ENCODE data around the gene ZNF446. TPM values are rescaled to one million over a fixed set of nuclear protein-coding genes. Genes with fewer than 3 reads are reported as not detected.
A peak's percentile ranks its signal among the peaks of the same experiment; 100 is the strongest.

Gene ZNF446
- total and polyA plus RNA-seq, 10 of the 15 experiments (the other 5 are each of a cell fraction or from before 2014, with no cell fraction given), result 0.14 to 6.9 (median 4.1) TPM

DNA sequence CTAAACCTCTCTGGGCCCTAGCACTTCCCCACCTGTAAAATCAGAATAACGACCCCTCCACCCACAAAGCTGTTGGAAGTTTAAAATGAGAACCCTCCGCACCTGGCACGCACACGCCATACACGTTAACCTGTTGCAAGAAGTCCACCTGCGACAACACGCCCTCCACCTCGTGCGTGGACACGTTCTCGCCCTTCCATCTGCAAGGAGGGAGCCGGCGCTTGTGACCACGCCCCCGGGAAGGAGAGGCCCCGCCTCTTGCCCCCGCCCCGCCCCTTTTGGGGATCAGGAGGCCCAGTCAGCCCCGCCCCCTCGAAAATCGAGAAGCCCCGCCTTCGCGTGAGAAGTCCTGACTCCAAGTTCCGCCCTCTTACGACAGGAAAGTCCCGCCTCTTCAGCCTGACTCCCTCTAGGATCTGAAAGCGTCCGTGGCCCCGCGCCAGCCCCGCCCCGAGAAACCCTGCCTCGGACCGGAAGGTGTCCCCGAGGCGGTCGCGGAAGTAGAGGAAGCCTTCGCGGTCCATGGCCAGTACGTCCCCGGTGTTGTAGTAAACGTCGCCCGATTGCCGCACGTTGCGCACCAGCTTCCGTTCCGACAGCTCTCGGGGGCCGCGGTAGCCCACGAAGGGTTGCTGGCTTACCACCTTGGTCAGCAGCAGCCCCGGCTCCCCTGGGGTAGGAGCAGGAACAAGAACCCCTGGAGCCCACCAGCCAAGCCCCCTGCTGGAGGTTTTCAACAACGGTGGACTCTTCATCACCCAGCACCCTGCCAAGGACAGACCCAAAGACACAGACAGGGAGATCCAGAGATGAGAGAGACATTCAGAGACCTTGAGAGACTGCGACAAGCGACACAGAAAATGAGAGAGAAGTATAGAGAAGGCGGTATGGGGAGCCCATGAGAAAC, 23.1 kb downstream of the ZNF446 start (continued):
- TF ChIP-seq STAT1 (conservative IDR thresholded peaks at IDR 0.05), result peak; percentile 98
- peak; percentile 89 for TF ChIP-seq HCFC1 (IDR thresholded peaks at IDR 0.05; ENCODE audit: low read length)
- TF ChIP-seq, protein P1, sequence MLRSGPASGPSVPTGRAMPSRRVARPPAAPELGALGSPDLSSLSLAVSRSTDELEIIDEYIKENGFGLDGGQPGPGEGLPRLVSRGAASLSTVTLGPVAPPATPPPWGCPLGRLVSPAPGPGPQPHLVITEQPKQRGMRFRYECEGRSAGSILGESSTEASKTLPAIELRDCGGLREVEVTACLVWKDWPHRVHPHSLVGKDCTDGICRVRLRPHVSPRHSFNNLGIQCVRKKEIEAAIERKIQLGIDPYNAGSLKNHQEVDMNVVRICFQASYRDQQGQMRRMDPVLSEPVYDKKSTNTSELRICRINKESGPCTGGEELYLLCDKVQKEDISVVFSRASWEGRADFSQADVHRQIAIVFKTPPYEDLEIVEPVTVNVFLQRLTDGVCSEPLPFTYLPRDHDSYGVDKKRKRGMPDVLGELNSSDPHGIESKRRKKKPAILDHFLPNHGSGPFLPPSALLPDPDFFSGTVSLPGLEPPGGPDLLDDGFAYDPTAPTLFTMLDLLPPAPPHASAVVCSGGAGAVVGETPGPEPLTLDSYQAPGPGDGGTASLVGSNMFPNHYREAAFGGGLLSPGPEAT (IDR thresholded peaks at IDR 0.05; ENCODE audit: low read depth), result peak; percentile 89
- peak; percentile 50; the same call in 1 of the 2 replicates for TF ChIP-seq MEF2A (IDR thresholded peaks at IDR 0.05; ENCODE audit: insufficient read depth, low read depth, low read length)
- TF ChIP-seq MYC (IDR thresholded peaks at IDR 0.05; ENCODE audit: insufficient read depth, insufficient read length, insufficient replicate concordance, low read length, severe bottlenecking), result no peak
- no peak for TF ChIP-seq NFYA (IDR thresholded peaks at IDR 0.05; ENCODE audit: borderline replicate concordance, low read depth, low read length)
- no peak for TF ChIP-seq EZH2 (IDR thresholded peaks at IDR 0.05; ENCODE audit: borderline replicate concordance, control insufficient read depth, low read depth, low read length)
- peak; percentile 72 for TF ChIP-seq TAF1 (IDR thresholded peaks at IDR 0.05; ENCODE audit: borderline replicate concordance, low read depth, low read length)
- TF ChIP-seq NR2F1 (conservative IDR thresholded peaks at IDR 0.05), result peak; percentile 65; the same call in 1 of the 2 replicates
- TF ChIP-seq, protein P2, sequence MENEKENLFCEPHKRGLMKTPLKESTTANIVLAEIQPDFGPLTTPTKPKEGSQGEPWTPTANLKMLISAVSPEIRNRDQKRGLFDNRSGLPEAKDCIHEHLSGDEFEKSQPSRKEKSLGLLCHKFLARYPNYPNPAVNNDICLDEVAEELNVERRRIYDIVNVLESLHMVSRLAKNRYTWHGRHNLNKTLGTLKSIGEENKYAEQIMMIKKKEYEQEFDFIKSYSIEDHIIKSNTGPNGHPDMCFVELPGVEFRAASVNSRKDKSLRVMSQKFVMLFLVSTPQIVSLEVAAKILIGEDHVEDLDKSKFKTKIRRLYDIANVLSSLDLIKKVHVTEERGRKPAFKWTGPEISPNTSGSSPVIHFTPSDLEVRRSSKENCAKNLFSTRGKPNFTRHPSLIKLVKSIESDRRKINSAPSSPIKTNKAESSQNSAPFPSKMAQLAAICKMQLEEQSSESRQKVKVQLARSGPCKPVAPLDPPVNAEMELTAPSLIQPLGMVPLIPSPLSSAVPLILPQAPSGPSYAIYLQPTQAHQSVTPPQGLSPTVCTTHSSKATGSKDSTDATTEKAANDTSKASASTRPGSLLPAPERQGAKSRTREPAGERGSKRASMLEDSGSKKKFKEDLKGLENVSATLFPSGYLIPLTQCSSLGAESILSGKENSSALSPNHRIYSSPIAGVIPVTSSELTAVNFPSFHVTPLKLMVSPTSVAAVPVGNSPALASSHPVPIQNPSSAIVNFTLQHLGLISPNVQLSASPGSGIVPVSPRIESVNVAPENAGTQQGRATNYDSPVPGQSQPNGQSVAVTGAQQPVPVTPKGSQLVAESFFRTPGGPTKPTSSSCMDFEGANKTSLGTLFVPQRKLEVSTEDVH (IDR thresholded peaks at IDR 0.05; ENCODE audit: low read depth, partially characterized antibody), result peak; percentile 88
- TF ChIP-seq, protein P3, sequence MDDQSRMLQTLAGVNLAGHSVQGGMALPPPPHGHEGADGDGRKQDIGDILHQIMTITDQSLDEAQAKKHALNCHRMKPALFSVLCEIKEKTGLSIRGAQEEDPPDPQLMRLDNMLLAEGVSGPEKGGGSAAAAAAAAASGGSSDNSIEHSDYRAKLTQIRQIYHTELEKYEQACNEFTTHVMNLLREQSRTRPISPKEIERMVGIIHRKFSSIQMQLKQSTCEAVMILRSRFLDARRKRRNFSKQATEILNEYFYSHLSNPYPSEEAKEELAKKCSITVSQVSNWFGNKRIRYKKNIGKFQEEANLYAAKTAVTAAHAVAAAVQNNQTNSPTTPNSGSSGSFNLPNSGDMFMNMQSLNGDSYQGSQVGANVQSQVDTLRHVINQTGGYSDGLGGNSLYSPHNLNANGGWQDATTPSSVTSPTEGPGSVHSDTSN (IDR thresholded peaks at IDR 0.05; ENCODE audit: insufficient replicate concordance, low read depth, low read length), result no peak
- peak; percentile 86 for TF ChIP-seq RUNX3 (IDR thresholded peaks at IDR 0.05; ENCODE audit: low read length)
- TF ChIP-seq EP300 (IDR thresholded peaks at IDR 0.05; ENCODE audit: borderline replicate concordance in 1 of 2, control insufficient read depth in 1 of 2, low read depth in 2 of 2, low read length in 2 of 2), result no peak
- TF ChIP-seq CREM (IDR thresholded peaks at IDR 0.05; ENCODE audit: low read depth), result peak; percentile 92
- TF ChIP-seq YBX1 (IDR thresholded peaks at IDR 0.05), result no peak
- TF ChIP-seq, protein P4, sequence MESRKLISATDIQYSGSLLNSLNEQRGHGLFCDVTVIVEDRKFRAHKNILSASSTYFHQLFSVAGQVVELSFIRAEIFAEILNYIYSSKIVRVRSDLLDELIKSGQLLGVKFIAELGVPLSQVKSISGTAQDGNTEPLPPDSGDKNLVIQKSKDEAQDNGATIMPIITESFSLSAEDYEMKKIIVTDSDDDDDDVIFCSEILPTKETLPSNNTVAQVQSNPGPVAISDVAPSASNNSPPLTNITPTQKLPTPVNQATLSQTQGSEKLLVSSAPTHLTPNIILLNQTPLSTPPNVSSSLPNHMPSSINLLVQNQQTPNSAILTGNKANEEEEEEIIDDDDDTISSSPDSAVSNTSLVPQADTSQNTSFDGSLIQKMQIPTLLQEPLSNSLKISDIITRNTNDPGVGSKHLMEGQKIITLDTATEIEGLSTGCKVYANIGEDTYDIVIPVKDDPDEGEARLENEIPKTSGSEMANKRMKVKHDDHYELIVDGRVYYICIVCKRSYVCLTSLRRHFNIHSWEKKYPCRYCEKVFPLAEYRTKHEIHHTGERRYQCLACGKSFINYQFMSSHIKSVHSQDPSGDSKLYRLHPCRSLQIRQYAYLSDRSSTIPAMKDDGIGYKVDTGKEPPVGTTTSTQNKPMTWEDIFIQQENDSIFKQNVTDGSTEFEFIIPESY (IDR thresholded peaks at IDR 0.05), result no peak
- TF ChIP-seq, protein P5, sequence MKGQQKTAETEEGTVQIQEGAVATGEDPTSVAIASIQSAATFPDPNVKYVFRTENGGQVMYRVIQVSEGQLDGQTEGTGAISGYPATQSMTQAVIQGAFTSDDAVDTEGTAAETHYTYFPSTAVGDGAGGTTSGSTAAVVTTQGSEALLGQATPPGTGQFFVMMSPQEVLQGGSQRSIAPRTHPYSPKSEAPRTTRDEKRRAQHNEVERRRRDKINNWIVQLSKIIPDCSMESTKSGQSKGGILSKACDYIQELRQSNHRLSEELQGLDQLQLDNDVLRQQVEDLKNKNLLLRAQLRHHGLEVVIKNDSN (IDR thresholded peaks at IDR 0.05; ENCODE audit: borderline replicate concordance, extremely low read length, insufficient read depth, low read depth, low read length), result peak; percentile 25
- TF ChIP-seq BACH1 (IDR thresholded peaks at IDR 0.05; ENCODE audit: borderline replicate concordance), result 0 out of 2 replicates have a peak, but pooled peaks have one; percentile 54
- peak; percentile 67; the same call in 1 of the 2 replicates for TF ChIP-seq ZBED1 (IDR thresholded peaks at IDR 0.05; ENCODE audit: borderline replicate concordance)
